Measurements from ENCODE around the gene TSEN2. TPM values are rescaled to one million over a fixed set of nuclear protein-coding genes. Genes with fewer than 3 reads are reported as not detected.

Gene TSEN2
- total RNA-seq (2022; extraction: Qiagen RNA extraction; ENCODE audit: low read depth): 17.2 to 20.9 TPM (median 18.7 TPM) in 5 replicates

GRCh38 chr3:12484198-12484982, at the start of gene TSEN2:
TSS of gene TSEN2 (plus strand) at chr3:12484480. CDS start at chr3:12489801, 5,321 bp downstream.

GRCh38 chr3:12545473-12545791, 61.2 kb downstream of the TSEN2 start, which contains the start of gene MKRN2OS:
TSS of gene MKRN2OS (minus strand) at chr3:12545499. CDS start at chr3:12545464, 35 bp downstream.

GRCh38 chr3:12556690-12557472, 72.6 kb downstream of the TSEN2 start, which contains the start of gene MKRN2:
TSS of gene MKRN2 (plus strand) at chr3:12557087. CDS start at chr3:12557151, 64 bp downstream.

Other genes starting within 250 kb of the TSEN2 start
- 34.3 to 43.0 TPM (median 40.4 TPM) in 5 replicates for gene PPARG, start 195.4 kb upstream of the TSEN2 start, total RNA-seq (2022; extraction: Qiagen RNA extraction; ENCODE audit: low read depth)
- gene MKRN2OS, start 61.0 kb downstream of the TSEN2 start, total RNA-seq (2022; extraction: Qiagen RNA extraction; ENCODE audit: low read depth): not detected in 5 replicates
- 20.5 to 27.1 TPM (median 24.5 TPM) in 5 replicates for gene MKRN2, start 72.6 kb downstream of the TSEN2 start, total RNA-seq (2022; extraction: Qiagen RNA extraction; ENCODE audit: low read depth)
- 55.9 to 65.4 TPM (median 61.8 TPM) in 5 replicates for gene RAF1, start 179.6 kb downstream of the TSEN2 start, total RNA-seq (2022; extraction: Qiagen RNA extraction; ENCODE audit: low read depth)